GM18519 (cell line): ENCODE measurements around the gene UBTFL1.
"Not testable (repeated sequence)": the region's sequence is repeated elsewhere in the genome, so short reads cannot be mapped to it uniquely, and the experiment has no call there.

Experiments used
- ATAC-seq: cut with Tn5 transposase; IDR thresholded peaks from one replicate; pipeline ENCODE4 v1.9.1; 2021; ENCODE audit warnings: mild to moderate bottlenecking, moderate library complexity; ENCODE audit not compliant: unreplicated experiment, low FRiP score

Gene UBTFL1

DNA sequence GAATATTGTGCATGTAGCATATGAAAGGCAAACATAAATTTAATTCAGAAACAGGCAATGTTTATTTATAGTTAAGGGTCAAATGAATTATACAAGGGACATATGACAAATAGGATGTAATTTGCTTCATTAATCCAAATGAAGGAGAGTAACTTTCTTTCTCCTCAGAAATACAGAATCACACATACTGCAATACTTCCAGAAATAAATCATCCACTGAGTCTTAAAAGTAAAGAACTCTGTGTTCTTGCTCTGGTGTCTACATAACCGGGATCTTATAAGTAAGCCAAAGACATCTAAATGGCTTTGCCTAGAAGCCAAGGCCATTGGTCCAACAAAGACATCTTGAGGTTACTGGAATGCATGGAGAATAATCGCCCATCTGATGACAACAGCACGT, at the start of gene UBTFL1:
Gene UBTFL1 (plus strand): TSS at position 301 of the 400 bp plus-strand sequence. CDS start 0 bp downstream, at position 301.
- not testable (repeated sequence) for ATAC-seq

GRCh38 chr11:90051591-90052209, 34.0 kb upstream of the UBTFL1 start:
- ATAC-seq = not testable (repeated sequence)

GRCh38 chr11:90052311-90052710, 33.4 kb upstream of the UBTFL1 start:
- not testable (repeated sequence) for ATAC-seq

GRCh38 chr11:90053545-90053944, 32.2 kb upstream of the UBTFL1 start:
- not testable (repeated sequence) for ATAC-seq

- ATAC-seq = not testable (repeated sequence)
These were observed 3.0 kb downstream of the UBTFL1 start for GRCh38 chr11:90088731-90089130.

- ATAC-seq = not testable (repeated sequence)
These were observed 9.6 kb downstream of the UBTFL1 start for GRCh38 chr11:90095230-90095924.

DNA sequence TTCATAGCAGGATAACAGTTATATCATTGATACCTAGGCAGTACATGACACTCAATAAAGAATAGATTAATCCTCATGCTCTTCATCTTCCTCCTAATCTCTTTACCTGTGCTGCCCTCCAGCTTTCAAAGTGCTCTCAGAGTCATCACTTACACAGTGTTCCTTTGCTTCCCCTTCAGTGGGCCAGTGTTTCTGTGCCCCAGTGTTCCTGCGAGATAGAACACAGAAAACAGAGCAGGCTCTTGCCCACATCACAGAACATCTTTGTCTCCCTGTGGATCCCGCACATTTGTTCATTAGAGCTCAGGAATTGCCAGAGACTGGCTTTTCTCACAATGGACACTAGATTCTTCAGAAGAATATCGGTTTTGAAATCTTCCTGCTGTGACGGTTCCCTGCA, 12.5 kb downstream of the UBTFL1 start:
- ATAC-seq = not testable (repeated sequence)

DNA sequence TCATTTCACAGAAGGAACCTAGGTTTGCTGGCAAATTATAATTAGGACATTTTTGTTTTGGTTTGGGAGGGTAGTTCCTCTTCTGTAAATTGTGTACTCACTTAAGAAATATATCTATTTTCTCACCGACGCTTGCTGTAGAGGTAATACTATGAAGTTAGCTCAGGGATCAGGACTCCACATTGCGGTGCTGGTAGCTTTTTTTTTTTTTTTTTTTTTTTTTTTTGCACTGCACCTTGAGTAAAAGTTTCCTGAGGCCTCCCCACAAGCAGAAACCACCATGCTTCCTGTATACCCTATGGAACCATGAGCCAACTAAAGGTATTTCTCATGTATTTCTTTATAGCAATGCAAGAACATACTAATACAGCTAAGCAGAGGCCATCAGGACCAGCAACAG, 14.7 kb downstream of the UBTFL1 start:
- ATAC-seq = no peak

DNA sequence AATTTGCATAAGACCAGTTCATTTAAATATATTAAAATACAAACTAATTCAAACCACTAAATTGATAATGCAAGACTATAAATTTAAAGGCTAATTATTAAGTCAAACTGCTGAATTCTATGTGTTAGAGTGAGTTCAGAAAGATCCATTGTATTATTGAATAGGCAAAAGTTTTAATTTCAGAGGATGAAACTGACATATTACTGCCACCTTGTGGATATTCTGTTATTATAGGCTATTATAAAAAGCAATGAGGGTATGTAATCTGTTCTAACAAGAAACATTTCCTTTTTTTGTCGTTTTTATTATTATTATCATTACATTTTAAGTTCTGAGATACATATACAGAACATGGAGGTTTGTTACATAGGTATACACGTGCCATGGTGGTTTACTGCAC, 27.8 kb downstream of the UBTFL1 start:
- ATAC-seq = no peak

DNA sequence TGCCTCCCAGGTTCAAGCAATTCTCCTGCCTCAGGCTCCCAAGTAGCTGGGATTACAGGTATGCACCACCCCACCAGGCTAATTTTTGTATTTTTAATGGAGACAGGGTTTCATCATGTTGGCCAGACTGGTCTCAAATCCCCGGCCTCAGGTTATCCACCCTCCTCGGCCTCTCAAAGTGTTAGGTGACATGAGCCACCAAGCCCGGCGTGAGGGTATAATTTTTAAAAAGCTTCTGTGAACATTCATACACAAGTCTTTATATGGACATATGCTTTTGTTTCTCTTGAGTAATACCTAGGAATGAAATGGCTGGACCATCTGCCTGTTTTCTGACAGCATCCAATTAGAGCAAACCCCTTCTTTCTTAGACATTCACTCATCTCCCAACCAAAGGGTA, 34.4 kb downstream of the UBTFL1 start:
- no peak for ATAC-seq

DNA sequence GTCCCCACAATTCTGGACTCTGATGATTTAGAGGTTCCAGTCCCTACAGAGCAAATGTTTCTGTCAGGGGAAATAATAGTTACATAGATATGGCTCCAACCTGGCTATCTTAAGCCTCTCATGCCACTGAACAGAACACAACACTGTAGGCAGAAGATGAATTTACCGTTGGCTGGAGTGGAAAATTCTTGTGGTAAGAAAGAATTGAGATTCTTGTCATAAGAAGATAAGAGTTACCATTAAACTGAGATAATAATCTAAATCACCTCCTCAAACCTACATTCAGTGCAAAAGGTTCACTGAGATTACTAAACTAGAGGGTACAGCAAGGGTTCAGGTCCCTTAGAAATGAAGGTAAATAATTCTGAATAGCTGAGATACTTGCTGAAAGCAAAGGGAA, 38.6 kb downstream of the UBTFL1 start:
- no peak for ATAC-seq

- no peak for ATAC-seq
These were observed 39.2 kb downstream of the UBTFL1 start for GRCh38 chr11:90124946-90125345.

DNA sequence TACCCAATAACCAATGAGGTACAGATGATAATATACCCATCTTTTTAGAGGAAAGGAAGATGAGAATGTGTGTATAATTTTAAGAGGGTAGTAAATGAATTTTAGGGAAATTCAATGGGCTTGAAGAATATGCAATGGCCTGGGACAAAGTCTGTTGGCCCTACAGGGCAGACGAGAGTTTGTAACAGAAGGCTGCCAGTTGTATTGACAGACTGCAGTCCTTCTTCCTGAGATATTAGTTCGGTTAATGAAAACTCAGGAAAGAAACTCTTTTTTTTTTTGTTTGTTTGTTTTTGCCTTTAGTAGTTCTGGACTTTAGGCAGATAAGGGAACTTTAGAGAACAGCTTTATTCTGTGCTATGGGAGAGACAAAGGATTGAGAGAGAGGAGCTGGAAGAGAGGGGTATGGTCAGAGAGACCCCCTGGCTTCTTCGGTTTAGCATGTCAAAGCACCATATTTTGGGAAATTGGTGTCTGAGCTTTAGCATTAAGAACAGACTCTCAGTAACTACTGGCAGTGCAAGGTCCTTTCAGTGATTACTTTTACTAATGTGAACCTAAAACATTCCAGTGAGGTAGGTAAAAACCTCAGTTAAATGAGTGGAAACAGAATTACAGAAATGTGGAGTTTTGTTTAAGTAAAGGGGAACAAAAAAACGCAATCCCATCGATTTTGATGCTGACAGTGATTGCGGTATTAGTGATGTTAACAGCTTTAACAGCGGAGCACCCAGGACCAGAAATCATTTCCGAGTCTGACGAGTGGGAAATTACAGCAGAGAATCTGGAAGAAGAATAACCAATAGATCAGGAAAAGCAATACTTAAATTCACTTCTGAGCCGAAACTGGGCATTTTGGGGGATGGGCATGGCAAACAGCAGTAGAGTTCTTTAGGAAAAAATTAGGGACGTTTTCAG, 48.1 kb downstream of the UBTFL1 start:
- ATAC-seq = no peak

- ATAC-seq = peak; percentile 42
These were observed 48.8 kb downstream of the UBTFL1 start, which contains the start of gene NAALAD2 for GRCh38 chr11:90134478-90135003. Gene NAALAD2, plus strand, starts transcription at chr11:90134663. Its CDS starts 96 bp downstream, at chr11:90134759.

DNA sequence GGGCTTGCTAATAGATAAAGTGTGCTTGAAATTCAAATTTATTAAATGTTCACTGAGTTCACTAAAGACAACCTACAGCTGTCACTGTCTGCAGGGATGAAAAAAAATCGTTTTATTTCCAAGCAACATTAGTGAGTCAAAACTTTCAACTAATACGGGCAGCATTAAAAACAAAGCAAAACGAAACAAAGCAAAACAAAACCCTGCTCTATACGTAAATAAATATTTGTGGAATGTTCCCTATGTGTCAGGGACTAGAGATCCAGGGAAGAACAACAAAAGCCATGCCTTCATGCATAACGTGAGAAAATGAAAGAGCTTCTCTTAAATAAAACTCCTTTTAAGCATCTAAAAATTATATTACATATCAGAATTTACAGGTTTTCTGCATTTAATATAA, 49.3 kb downstream of the UBTFL1 start:
- no peak for ATAC-seq
